ENCODE results near the gene ARID3A.
A peak's percentile ranks its signal among the peaks of the same experiment; 100 is the strongest.

The ARID3A gene

GRCh38 chr19:964761-965694 lies 39.2 kb downstream of the ARID3A start:
- Histone ChIP-seq H3K4me1 (ENCODE audit: insufficient read depth, insufficient read length) (peaks cover 26% of the 10 kb centered on the region), H3K27me3 (ENCODE audit: insufficient read depth, insufficient read length) (no peaks in the 10 kb centered on the region), H3K9ac (ENCODE audit: insufficient read length, low read depth) (no peak overlapping the region), H3K4me3 (ENCODE audit: insufficient read length, low read depth) (no peak overlapping the region), H3K9me3 (ENCODE audit: insufficient read depth, low read length) (peaks cover 24% of the 10 kb centered on the region; the same call in 1 of the 2 replicates), H3K36me3 (ENCODE audit: insufficient read depth, insufficient read length, low read length) (peaks cover 76% of the 10 kb centered on the region)
- DNase-seq (ENCODE audit: low read depth, low spot score): no peak
- TF ChIP-seq ZNF274 (IDR thresholded peaks at IDR 0.05; ENCODE audit: low read depth, low read length) (no peak), YY1 (IDR thresholded peaks at IDR 0.05; ENCODE audit: insufficient read depth, insufficient read length) (no peak), SUZ12 (IDR thresholded peaks at IDR 0.05; ENCODE audit: extremely low read depth, insufficient read depth, insufficient read length) (no peak)

GRCh38 chr19:966485-967088 lies 40.8 kb downstream of the ARID3A start:
- Histone ChIP-seq H3K36me3 (ENCODE audit: insufficient read depth, insufficient read length, low read length) (peaks cover 77% of the 10 kb centered on the region), H3K4me3 (ENCODE audit: insufficient read length, low read depth) (no peak overlapping the region), H3K27me3 (ENCODE audit: insufficient read depth, insufficient read length) (no peaks in the 10 kb centered on the region), H3K4me1 (ENCODE audit: insufficient read depth, insufficient read length) (peaks cover 18% of the 10 kb centered on the region), H3K9ac (ENCODE audit: insufficient read length, low read depth) (no peak overlapping the region), H3K9me3 (ENCODE audit: insufficient read depth, low read length) (peaks cover 38% of the 10 kb centered on the region)
- no peak for TF ChIP-seq ZNF274 (IDR thresholded peaks at IDR 0.05; ENCODE audit: low read depth, low read length)
- TF ChIP-seq YY1 (IDR thresholded peaks at IDR 0.05; ENCODE audit: insufficient read depth, insufficient read length): no peak
- no peak for TF ChIP-seq SUZ12 (IDR thresholded peaks at IDR 0.05; ENCODE audit: extremely low read depth, insufficient read depth, insufficient read length)
- DNase-seq (ENCODE audit: low read depth, low spot score): no peak

GRCh38 chr19:970695-971094 lies 44.9 kb downstream of the ARID3A start:
- no peak for DNase-seq (ENCODE audit: low read depth, low spot score)
- TF ChIP-seq ZNF274 (IDR thresholded peaks at IDR 0.05; ENCODE audit: low read depth, low read length): no peak
- TF ChIP-seq SUZ12 (IDR thresholded peaks at IDR 0.05; ENCODE audit: extremely low read depth, insufficient read depth, insufficient read length): no peak
- TF ChIP-seq YY1 (IDR thresholded peaks at IDR 0.05; ENCODE audit: insufficient read depth, insufficient read length): no peak
- Histone ChIP-seq H3K4me1 (ENCODE audit: insufficient read depth, insufficient read length) (peaks cover 8% of the 10 kb centered on the region), H3K9me3 (ENCODE audit: insufficient read depth, low read length) (peaks cover 34% of the 10 kb centered on the region), H3K36me3 (ENCODE audit: insufficient read depth, insufficient read length, low read length) (peaks cover 69% of the 10 kb centered on the region), H3K4me3 (ENCODE audit: insufficient read length, low read depth) (no peak overlapping the region), H3K27me3 (ENCODE audit: insufficient read depth, insufficient read length) (no peaks in the 10 kb centered on the region), H3K9ac (ENCODE audit: insufficient read length, low read depth) (no peak overlapping the region)

GRCh38 chr19:971795-972194 lies 46.0 kb downstream of the ARID3A start:
- no peak for DNase-seq (ENCODE audit: low read depth, low spot score)
- no peak for TF ChIP-seq ZNF274 (IDR thresholded peaks at IDR 0.05; ENCODE audit: low read depth, low read length)
- TF ChIP-seq SUZ12 (IDR thresholded peaks at IDR 0.05; ENCODE audit: extremely low read depth, insufficient read depth, insufficient read length): no peak
- TF ChIP-seq YY1 (IDR thresholded peaks at IDR 0.05; ENCODE audit: insufficient read depth, insufficient read length): no peak
- no peaks in the 10 kb centered on the region for H3K27me3 ChIP-seq (ENCODE audit: insufficient read depth, insufficient read length)
- H3K4me1 ChIP-seq (ENCODE audit: insufficient read depth, insufficient read length): peaks cover 11% of the 10 kb centered on the region
- no peak overlapping the region for H3K4me3 ChIP-seq (ENCODE audit: insufficient read length, low read depth)
- H3K9ac ChIP-seq (ENCODE audit: insufficient read length, low read depth): no peak overlapping the region
- peaks cover 29% of the 10 kb centered on the region for H3K9me3 ChIP-seq (ENCODE audit: insufficient read depth, low read length)
- peaks cover 60% of the 10 kb centered on the region for H3K36me3 ChIP-seq (ENCODE audit: insufficient read depth, insufficient read length, low read length)

- Histone ChIP-seq H3K27me3 (ENCODE audit: insufficient read depth, insufficient read length) (no peaks in the 10 kb centered on the region), H3K9me3 (ENCODE audit: insufficient read depth, low read length) (peaks cover 28% of the 10 kb centered on the region), H3K4me3 (ENCODE audit: insufficient read length, low read depth) (no peak overlapping the region), H3K9ac (ENCODE audit: insufficient read length, low read depth) (no peak overlapping the region), H3K36me3 (ENCODE audit: insufficient read depth, insufficient read length, low read length) (peaks cover 58% of the 10 kb centered on the region), H3K4me1 (ENCODE audit: insufficient read depth, insufficient read length) (peaks cover 11% of the 10 kb centered on the region)
- no peak for DNase-seq (ENCODE audit: low read depth, low spot score)
- TF ChIP-seq YY1 (IDR thresholded peaks at IDR 0.05; ENCODE audit: insufficient read depth, insufficient read length): no peak
- no peak for TF ChIP-seq ZNF274 (IDR thresholded peaks at IDR 0.05; ENCODE audit: low read depth, low read length)
- TF ChIP-seq SUZ12 (IDR thresholded peaks at IDR 0.05; ENCODE audit: extremely low read depth, insufficient read depth, insufficient read length): no peak
These were observed 46.4 kb downstream of the ARID3A start for GRCh38 chr19:972281-972680.

- H3K27me3 ChIP-seq (ENCODE audit: insufficient read depth, insufficient read length): no peaks in the 10 kb centered on the region
- H3K9ac ChIP-seq (ENCODE audit: insufficient read length, low read depth): peak overlapping the region; percentile 42
- DNase-seq (ENCODE audit: low read depth, low spot score): no peak
- peaks cover 20% of the 10 kb centered on the region for H3K9me3 ChIP-seq (ENCODE audit: insufficient read depth, low read length)
- H3K36me3 ChIP-seq (ENCODE audit: insufficient read depth, insufficient read length, low read length): peaks cover 47% of the 10 kb centered on the region
- no peak for TF ChIP-seq ZNF274 (IDR thresholded peaks at IDR 0.05; ENCODE audit: low read depth, low read length)
- TF ChIP-seq SUZ12 (IDR thresholded peaks at IDR 0.05; ENCODE audit: extremely low read depth, insufficient read depth, insufficient read length): no peak
- no peak for TF ChIP-seq YY1 (IDR thresholded peaks at IDR 0.05; ENCODE audit: insufficient read depth, insufficient read length)
- H3K4me3 ChIP-seq (ENCODE audit: insufficient read length, low read depth): no peak overlapping the region
- H3K4me1 ChIP-seq (ENCODE audit: insufficient read depth, insufficient read length): peaks cover 11% of the 10 kb centered on the region
These were observed 48.1 kb downstream of the ARID3A start for GRCh38 chr19:973726-974563.
